ENCODE measurements around the gene POP5.
A peak's percentile ranks its signal among the peaks of the same experiment; 100 is the strongest.

POP5 gene

GRCh38 chr12:120588948-120589930, 8.0 kb upstream of the POP5 start:
- DNase-seq (ENCODE audit: low read depth): no peak

- DNase-seq (ENCODE audit: low read depth): no peak
Measured at GRCh38 chr12:120588371-120588770, 7.2 kb upstream of the POP5 start.

- DNase-seq (ENCODE audit: low read depth): no peak
Measured at GRCh38 chr12:120586860-120587259, 5.7 kb upstream of the POP5 start.

GRCh38 chr12:120586206-120586605, 5.0 kb upstream of the POP5 start:
- DNase-seq (ENCODE audit: low read depth): no peak

GRCh38 chr12:120584343-120585149, 3.3 kb upstream of the POP5 start:
- DNase-seq (ENCODE audit: low read depth): no peak

GRCh38 chr12:120583478-120584030, 2.4 kb upstream of the POP5 start:
- DNase-seq (ENCODE audit: low read depth): peak; percentile 54

- DNase-seq (ENCODE audit: low read depth): peak; percentile 29
Measured at GRCh38 chr12:120581998-120582397, 796 bp upstream of the POP5 start.

GRCh38 chr12:120579179-120579578, 2.0 kb downstream of the POP5 start:
- DNase-seq (ENCODE audit: low read depth): no peak

GRCh38 chr12:120574106-120574505, 7.1 kb downstream of the POP5 start:
- DNase-seq (ENCODE audit: low read depth): no peak

- no peak for DNase-seq (ENCODE audit: low read depth)
Measured at GRCh38 chr12:120573560-120573959, 7.6 kb downstream of the POP5 start.

- peak; percentile 72 for DNase-seq (ENCODE audit: low read depth)
Measured at GRCh38 chr12:120571299-120571698, 9.9 kb downstream of the POP5 start.

GRCh38 chr12:120563495-120563894, 17.7 kb downstream of the POP5 start:
- DNase-seq (ENCODE audit: low read depth): no peak

GRCh38 chr12:120562906-120563305, 18.3 kb downstream of the POP5 start:
- no peak for DNase-seq (ENCODE audit: low read depth)

- no peak for DNase-seq (ENCODE audit: low read depth)
Measured at GRCh38 chr12:120557589-120557988, 23.6 kb downstream of the POP5 start.

GRCh38 chr12:120554678-120555077, 26.5 kb downstream of the POP5 start:
- DNase-seq (ENCODE audit: low read depth): no peak

- no peak for DNase-seq (ENCODE audit: low read depth)
Measured at GRCh38 chr12:120546050-120546386, 35.2 kb downstream of the POP5 start.

GRCh38 chr12:120544691-120545090, 36.5 kb downstream of the POP5 start:
- no peak for DNase-seq (ENCODE audit: low read depth)

- no peak for DNase-seq (ENCODE audit: low read depth)
Measured at GRCh38 chr12:120542166-120542565, 39.0 kb downstream of the POP5 start.

- DNase-seq (ENCODE audit: low read depth): peak; percentile 86
Measured at GRCh38 chr12:120540445-120540844, 40.8 kb downstream of the POP5 start.

GRCh38 chr12:120539303-120539702, 41.9 kb downstream of the POP5 start:
- peak; percentile 58 for DNase-seq (ENCODE audit: low read depth)

GRCh38 chr12:120538281-120539156, 42.7 kb downstream of the POP5 start:
- DNase-seq (ENCODE audit: low read depth): peak; percentile 71

- no peak for DNase-seq (ENCODE audit: low read depth)
Measured at GRCh38 chr12:120537856-120538220, 43.4 kb downstream of the POP5 start.
